Fibroblast of lung (primary cell): ENCODE results near the gene BCAT1. TPM values are rescaled to one million over a fixed set of nuclear protein-coding genes. Genes with fewer than 3 reads are reported as not detected.

ENCODE experiments used
- DNase-seq, 2 donors: peaks; one replicate each; pipeline versions ENCODE4 v3.0.0 to v3.0.0-alpha.2; 2010; ENCODE audit warnings: low read depth in 2 of 2
- H2AFZ ChIP-seq: 2 replicates; pipeline ENCODE4 v1.5.1; 2012; ENCODE audit warnings: low read length, control low read depth, inconsistent platforms
- H3K27ac ChIP-seq: 2 replicates; pipeline ENCODE4 v1.5.1; 2011; ENCODE audit warnings: low read length, control low read depth; ENCODE audit not compliant: insufficient read depth
- H3K27me3 ChIP-seq: 2 replicates; pipeline ENCODE4 v1.5.1; 2011; ENCODE audit warnings: mild to moderate bottlenecking, low read length; ENCODE audit not compliant: control insufficient read depth, insufficient read depth
- H3K36me3 ChIP-seq: 2 replicates; pipeline ENCODE4 v1.5.1; 2011; ENCODE audit warnings: low read length; ENCODE audit not compliant: control insufficient read depth, insufficient read depth
- H3K4me1 ChIP-seq: 2 replicates; pipeline ENCODE4 v1.5.1; 2011; ENCODE audit warnings: low read length; ENCODE audit not compliant: control insufficient read depth, insufficient read depth; ENCODE audit errors: extremely low read depth
- H3K4me2 ChIP-seq: 2 replicates; pipeline ENCODE4 v1.5.1; 2011; ENCODE audit warnings: low read length, control low read depth; ENCODE audit not compliant: insufficient read depth; ENCODE audit errors: extremely low read depth
- H3K4me3 ChIP-seq, 4 experiments: fragments of 200-600 bp in 1 of 4; sonication (generic) in 1 of 4; replicated peaks in 1 of 4; 2 replicates each; pipeline ENCODE4 v1.5.1; 2011 to 2016; ENCODE audit warnings: low read length in 4 of 4, low read depth in 3 of 4, mild to moderate bottlenecking in 3 of 4, control low read depth in 2 of 4, inconsistent platforms in 1 of 4, mixed read lengths in 1 of 4; ENCODE audit not compliant: insufficient read depth in 1 of 4; ENCODE audit errors: control extremely low read depth in 1 of 4
- H3K79me2 ChIP-seq: 2 replicates; pipeline ENCODE4 v1.5.1; 2012; ENCODE audit warnings: mild to moderate bottlenecking, low read length, inconsistent platforms; ENCODE audit not compliant: control insufficient read depth, insufficient read depth
- H3K9ac ChIP-seq: 2 replicates; pipeline ENCODE4 v1.5.1; 2011; ENCODE audit warnings: mild to moderate bottlenecking, low read length, control low read depth; ENCODE audit not compliant: insufficient read depth
- H3K9me3 ChIP-seq: 2 replicates; pipeline ENCODE4 v1.5.1; 2012; ENCODE audit warnings: low read depth, low read length; ENCODE audit not compliant: control insufficient read depth, insufficient read depth
- H4K20me1 ChIP-seq: 2 replicates; pipeline ENCODE4 v1.5.1; 2011; ENCODE audit warnings: low read length; ENCODE audit not compliant: control insufficient read depth, insufficient read depth; ENCODE audit errors: extremely low read depth
- EZH2 ChIP-seq: IDR thresholded peaks from 2 replicates; pipeline ENCODE4 v1.5.1; 2012; ENCODE audit warnings: low read length, control low read depth, mild to moderate bottlenecking; ENCODE audit errors: missing control alignments
- polyA plus RNA-seq, 2 donors: library from polyadenylated mRNA; depleted of rRNA in 1 of 2; stranded (reverse) in 1 of 2; unstranded in 1 of 2; fragments of >200 nt; gene quantifications; 2 replicates each; pipeline ENCODE4 v1.2.1, GENCODE V29; 2011 to 2012; ENCODE audit warnings: missing spikeins in 1 of 2
- total RNA-seq: library from RNA; depleted of rRNA; stranded (reverse); fragments of >200 nt; gene quantifications from 2 replicates; pipeline ENCODE4 v1.2.1, GENCODE V29; 2014
- TF ChIP-seq, protein P1 (sequence below), 2 donors: IDR thresholded peaks in 1 of 2; conservative IDR thresholded peaks in 1 of 2; 1 replicate in 1 of 2; 2 replicates in 1 of 2; pipeline ENCODE4 v1.5.1; 2011 to 2012; ENCODE audit warnings: low read length in 2 of 2, control low read depth in 1 of 2, inconsistent platforms in 1 of 2, low read depth in 1 of 2, mild to moderate bottlenecking in 1 of 2

Gene BCAT1
- total and polyA plus RNA-seq, 2 donors (not counting 1 experiment from before 2014, with no cell fraction given), result 27.8 to 162 TPM

GRCh38 chr12:24918596-24918995, 30.3 kb downstream of the BCAT1 start:
- DNase-seq, result no peak
- peaks cover 7% of the 10 kb centered on the region for H3K79me2 ChIP-seq

GRCh38 chr12:24915501-24915900, 33.4 kb downstream of the BCAT1 start:
- Histone ChIP-seq H3K27ac (no peak overlapping the region), H3K9ac (no peak overlapping the region), H3K27me3 (no peaks in the 10 kb centered on the region), H4K20me1 (no peaks in the 10 kb centered on the region), H3K4me1 (peaks cover 6% of the 10 kb centered on the region), H3K36me3 (no peaks in the 10 kb centered on the region), H3K9me3 (no peaks in the 10 kb centered on the region), H3K4me2 (no peak overlapping the region), H2AFZ (no peak overlapping the region), H3K79me2 (peaks cover 5% of the 10 kb centered on the region), H3K4me3 (no peak overlapping the region)
- TF ChIP-seq EZH2, result no peak
- TF ChIP-seq, protein P1, sequence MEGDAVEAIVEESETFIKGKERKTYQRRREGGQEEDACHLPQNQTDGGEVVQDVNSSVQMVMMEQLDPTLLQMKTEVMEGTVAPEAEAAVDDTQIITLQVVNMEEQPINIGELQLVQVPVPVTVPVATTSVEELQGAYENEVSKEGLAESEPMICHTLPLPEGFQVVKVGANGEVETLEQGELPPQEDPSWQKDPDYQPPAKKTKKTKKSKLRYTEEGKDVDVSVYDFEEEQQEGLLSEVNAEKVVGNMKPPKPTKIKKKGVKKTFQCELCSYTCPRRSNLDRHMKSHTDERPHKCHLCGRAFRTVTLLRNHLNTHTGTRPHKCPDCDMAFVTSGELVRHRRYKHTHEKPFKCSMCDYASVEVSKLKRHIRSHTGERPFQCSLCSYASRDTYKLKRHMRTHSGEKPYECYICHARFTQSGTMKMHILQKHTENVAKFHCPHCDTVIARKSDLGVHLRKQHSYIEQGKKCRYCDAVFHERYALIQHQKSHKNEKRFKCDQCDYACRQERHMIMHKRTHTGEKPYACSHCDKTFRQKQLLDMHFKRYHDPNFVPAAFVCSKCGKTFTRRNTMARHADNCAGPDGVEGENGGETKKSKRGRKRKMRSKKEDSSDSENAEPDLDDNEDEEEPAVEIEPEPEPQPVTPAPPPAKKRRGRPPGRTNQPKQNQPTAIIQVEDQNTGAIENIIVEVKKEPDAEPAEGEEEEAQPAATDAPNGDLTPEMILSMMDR (conservative IDR thresholded peaks at IDR 0.05 in 1 of 2, IDR thresholded peaks at IDR 0.05 in 1 of 2; ENCODE audit: low read depth in 1 of 2, low read length in 2 of 2), result no peak
- no peak for DNase-seq

More at GRCh38 chr12:24918596-24918995, 30.3 kb downstream of the BCAT1 start:
- Histone ChIP-seq H3K27me3 (no peaks in the 10 kb centered on the region), H3K36me3 (no peaks in the 10 kb centered on the region), H3K4me3 (no peak overlapping the region), H3K9ac (no peak overlapping the region), H2AFZ (no peak overlapping the region), H3K4me2 (no peak overlapping the region), H3K4me1 (peaks cover under 1% of the 10 kb centered on the region), H3K27ac (no peak overlapping the region), H4K20me1 (no peaks in the 10 kb centered on the region), H3K9me3 (no peaks in the 10 kb centered on the region)
- TF ChIP-seq, protein P1 (conservative IDR thresholded peaks at IDR 0.05 in 1 of 2, IDR thresholded peaks at IDR 0.05 in 1 of 2; ENCODE audit: low read depth in 1 of 2, low read length in 2 of 2), result no peak
- TF ChIP-seq EZH2, result no peak

DNA sequence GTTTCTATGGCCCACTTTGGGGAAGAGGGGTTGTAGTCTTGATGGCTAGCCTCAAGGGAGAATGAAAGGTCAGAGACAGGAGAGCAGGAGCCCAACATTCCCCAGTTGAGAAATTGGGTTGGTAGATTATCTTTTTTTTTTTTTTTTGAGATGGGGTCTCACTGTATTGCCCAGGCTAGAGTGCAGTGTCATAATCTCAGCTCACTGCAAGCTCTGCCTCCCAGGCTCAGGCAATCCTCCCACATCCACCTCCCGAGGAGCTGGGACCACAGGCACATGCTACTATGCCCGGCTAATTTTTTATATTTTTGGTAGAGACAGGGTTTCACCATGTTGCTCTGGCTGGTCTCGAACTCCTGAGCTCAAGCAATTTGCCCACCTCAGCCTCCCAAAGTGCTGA, 34.9 kb downstream of the BCAT1 start:
- H3K36me3 ChIP-seq, result no peaks in the 10 kb centered on the region
- TF ChIP-seq EZH2, result no peak
- TF ChIP-seq, protein P1 (conservative IDR thresholded peaks at IDR 0.05 in 1 of 2, IDR thresholded peaks at IDR 0.05 in 1 of 2; ENCODE audit: low read depth in 1 of 2, low read length in 2 of 2), result no peak
- no peak overlapping the region for H3K27ac ChIP-seq
- H3K79me2 ChIP-seq, result peaks cover 4% of the 10 kb centered on the region
- H3K9ac ChIP-seq, result no peak overlapping the region
- no peak for DNase-seq
- H4K20me1 ChIP-seq, result no peaks in the 10 kb centered on the region
- no peaks in the 10 kb centered on the region for H3K9me3 ChIP-seq
- H2AFZ ChIP-seq, result no peak overlapping the region
- H3K4me3 ChIP-seq, result no peak overlapping the region
- H3K27me3 ChIP-seq, result no peaks in the 10 kb centered on the region
- H3K4me2 ChIP-seq, result no peak overlapping the region
- peaks cover 9% of the 10 kb centered on the region for H3K4me1 ChIP-seq
